Endothelial cell of umbilical vein (primary cell): ENCODE data around the gene LILRB5. TPM values are rescaled to one million over a fixed set of nuclear protein-coding genes. Genes with fewer than 3 reads are reported as not detected.

Experiments
- BruUV-seq: library from RNA; stranded (reverse); fragments of 400-500 nt; replicated peaks from 2 replicates; lab custom pipeline; 2021; lab: Mats Ljungman, UMichigan
- CTCF ChIA-PET: fragments of 300-600, 350-600 bp; sonication (Branson Sonifier 250); formaldehyde crosslinking; loops from one replicate; lab custom pipeline; 2021; ENCODE audit warnings: antibody characterized with exemption, inconsistent platforms; lab: Charles Lee
- POLR2A ChIA-PET: fragments of 300-600, 350-600 bp; sonication (Branson Sonifier 250); formaldehyde crosslinking; loops from one replicate; lab custom pipeline; 2021; ENCODE audit warnings: antibody characterized with exemption, inconsistent platforms; lab: Charles Lee
- DNase-seq: peaks from one replicate; pipeline ENCODE4 v3.0.0-alpha.2; 2011; ENCODE audit warnings: low read depth, low spot score
- FAIRE-seq: peaks from 2 replicates; lab custom pipeline; 2011; peaks lifted over from hg19 to GRCh38; lab: Jason Lieb, UNC
- H2AFZ ChIP-seq: 2 replicates; pipeline ENCODE4 v1.6.0; 2012; ENCODE audit warnings: low read depth, low read length, control low read depth, inconsistent platforms
- H3K27ac ChIP-seq: 2 replicates; pipeline ENCODE4 v1.5.1; 2011; ENCODE audit warnings: low read depth, mild to moderate bottlenecking, control low read depth, low read length, moderate library complexity; ENCODE audit not compliant: insufficient read depth
- H3K27me3 ChIP-seq, 2 experiments: 2 replicates each; pipeline versions ENCODE4 v1.6.0 to v1.6.1; 2011; ENCODE audit warnings: low read length in 2 of 2, mixed read lengths in 1 of 2; ENCODE audit not compliant: control insufficient read depth in 2 of 2, insufficient read depth in 2 of 2
- H3K36me3 ChIP-seq, 2 experiments: 2 replicates in 1 of 2; 3 replicates in 1 of 2; pipeline ENCODE4 v1.5.1; 2011; ENCODE audit warnings: low read length in 2 of 2, mild to moderate bottlenecking in 1 of 2, moderate library complexity in 1 of 2; ENCODE audit not compliant: control insufficient read depth in 2 of 2, insufficient read depth in 2 of 2; ENCODE audit errors: extremely low read depth in 1 of 2
- H3K4me1 ChIP-seq: 3 replicates; pipeline ENCODE4 v1.5.1; 2011; ENCODE audit warnings: mild to moderate bottlenecking, low read length; ENCODE audit not compliant: control insufficient read depth, insufficient read depth; ENCODE audit errors: extremely low read depth
- H3K4me2 ChIP-seq: 2 replicates; pipeline ENCODE4 v1.6.1; 2011; ENCODE audit warnings: low read length, control low read depth, mixed read lengths; ENCODE audit not compliant: insufficient read depth
- H3K4me3 ChIP-seq, 3 experiments: fragments of 200-600 bp in 1 of 3; sonication (generic), shearing (Covaris generic) in 1 of 3; replicated peaks in 1 of 3; 2 replicates each; pipeline ENCODE4 v1.5.1; 2011 to 2016; ENCODE audit warnings: control low read depth in 3 of 3, low read length in 3 of 3, mild to moderate bottlenecking in 2 of 3, inconsistent platforms in 1 of 3, low read depth in 1 of 3, moderate library complexity in 1 of 3; ENCODE audit not compliant: insufficient read depth in 1 of 3
- H3K79me2 ChIP-seq: 2 replicates; pipeline ENCODE4 v1.6.0; 2012; ENCODE audit warnings: low read length, inconsistent platforms; ENCODE audit not compliant: control insufficient read depth, insufficient read depth
- H3K9ac ChIP-seq: replicated peaks from 2 replicates; pipeline ENCODE3; 2011; ENCODE audit warnings: low read length, control low read depth; ENCODE audit not compliant: insufficient read depth; ENCODE audit errors: extremely low read depth
- H3K9me1 ChIP-seq: replicated peaks from 3 replicates; pipeline ENCODE4 v1.6.0; 2011; ENCODE audit warnings: mild to moderate bottlenecking, low read length; ENCODE audit not compliant: control insufficient read depth, insufficient read depth; ENCODE audit errors: extremely low read depth
- H3K9me3 ChIP-seq: replicated peaks from 2 replicates; pipeline ENCODE4 v1.5.1; 2012; ENCODE audit warnings: low read length, inconsistent platforms; ENCODE audit not compliant: control insufficient read depth, insufficient read depth
- H4K20me1 ChIP-seq: replicated peaks from 2 replicates; pipeline ENCODE3; 2011; ENCODE audit warnings: mild to moderate bottlenecking, low read length; ENCODE audit not compliant: control insufficient read depth, insufficient read depth; ENCODE audit errors: extremely low read depth
- EZH2 ChIP-seq: IDR thresholded peaks from 2 replicates; pipeline ENCODE4 v1.6.1; 2012; ENCODE audit warnings: borderline replicate concordance, low read depth, mild to moderate bottlenecking, moderate library complexity, low read length, inconsistent platforms; ENCODE audit not compliant: severe bottlenecking
- FOS ChIP-seq: IDR thresholded peaks from 2 replicates; pipeline ENCODE4 v1.6.1; 2011; ENCODE audit warnings: mild to moderate bottlenecking, low read length, moderate library complexity, borderline replicate concordance; ENCODE audit not compliant: insufficient read depth
- GATA2 ChIP-seq: IDR thresholded peaks from 2 replicates; pipeline ENCODE4 v1.7.0; 2011; ENCODE audit warnings: low read depth, mild to moderate bottlenecking, moderate library complexity, mixed read lengths, low read length; ENCODE audit not compliant: insufficient read length, insufficient read depth
- JUN ChIP-seq: IDR thresholded peaks from 2 replicates; pipeline ENCODE4 v1.6.1; 2011; ENCODE audit warnings: borderline replicate concordance, low read depth; ENCODE audit not compliant: insufficient read length, insufficient read depth
- MYC ChIP-seq: IDR thresholded peaks from one replicate; pipeline ENCODE4 v1.6.1; 2011; ENCODE audit warnings: mild to moderate bottlenecking, low read depth, low read length
- POLR2A ChIP-seq: IDR thresholded peaks from 2 replicates; pipeline ENCODE4 v1.6.1; 2012; ENCODE audit warnings: low read depth, mild to moderate bottlenecking, control low read depth, low read length
- POLR2AphosphoS5 ChIP-seq: IDR thresholded peaks from 2 replicates; pipeline ENCODE4 v1.6.1; 2012; ENCODE audit warnings: low read depth, mild to moderate bottlenecking, control low read depth, low read length, moderate library complexity; ENCODE audit not compliant: insufficient read depth
- dilution Hi-C: fragments of 300-500 bp; cut with MboI; formaldehyde crosslinking; loops from one replicate; pipeline ENCODE4 v1.15.0; 2019; ENCODE audit warnings: low sequenced_read_pairs; ENCODE audit not compliant: extremely low pct_ligation_motif_present
- intact Hi-C: fragments of 100-400 bp; cut with micrococcal nuclease; formaldehyde crosslinking; loops from one replicate; pipeline ENCODE4 v1.10.0; 2022
- polyA plus RNA-seq, 4 experiments: library from polyadenylated mRNA; depleted of rRNA in 3 of 4; stranded (reverse) in 3 of 4; unstranded in 1 of 4; fragments of >200 nt; gene quantifications; 2 replicates each; pipeline versions ENCODE4 v1.2.1 to v1.2.3, GENCODE V29; 2011 to 2012; ENCODE audit warnings: missing spikeins in 1 of 4
- total RNA-seq: library from RNA; stranded (reverse); gene quantifications from 2 replicates; pipeline ENCODE4 v1.2.3, GENCODE V29; 2021
- TF ChIP-seq, protein P1 (sequence below): IDR thresholded peaks from 2 replicates; pipeline ENCODE4 v1.6.1; 2011; ENCODE audit not compliant: insufficient read depth, insufficient read length
- TF ChIP-seq, protein P2 (sequence below), 2 donors: IDR thresholded peaks; 1 replicate in 1 of 2; 2 replicates in 1 of 2; pipeline ENCODE4 v1.5.1; 2011; ENCODE audit warnings: low read length in 2 of 2, mild to moderate bottlenecking in 2 of 2, moderate library complexity in 2 of 2, control low read depth in 1 of 2, inconsistent platforms in 1 of 2, low read depth in 1 of 2; ENCODE audit not compliant: insufficient read depth in 1 of 2; ENCODE audit errors: extremely low read depth in 1 of 2

The LILRB5 gene
- total and polyA plus RNA-seq, 2 donors (not counting 3 experiments of a cell fraction or from before 2014, with no cell fraction given), result not detected

- no TSS peak for BruUV-seq
- H2AFZ ChIP-seq, result no peak overlapping the region
- ChIA-PET POLR2A (no interaction called here), CTCF (no interaction called here)
- no peak overlapping the region for H3K27ac ChIP-seq
- DNase-seq (no peak), FAIRE-seq (no peak)
- intact Hi-C loops, result no loop called here
- H4K20me1 ChIP-seq, result no peaks in the 10 kb centered on the region
- no peak overlapping the region for H3K9ac ChIP-seq
- no peaks in the 10 kb centered on the region for H3K9me1 ChIP-seq
- no peak overlapping the region for H3K4me3 ChIP-seq
- dilution Hi-C loops, result no loop called here
- no peaks in the 10 kb centered on the region for H3K9me3 ChIP-seq
- no peaks in the 10 kb centered on the region for H3K4me1 ChIP-seq
- H3K79me2 ChIP-seq, result no peaks in the 10 kb centered on the region
- peaks cover 0 to 3% of the 10 kb centered on the region in 2 experiments for H3K27me3 ChIP-seq
- H3K36me3 ChIP-seq, result no peaks in the 10 kb centered on the region
- no peak overlapping the region for H3K4me2 ChIP-seq
- TF ChIP-seq MYC, result no peak
- TF ChIP-seq POLR2AphosphoS5, result no peak
These were observed 5.0 kb upstream of the LILRB5 start for GRCh38 chr19:54262066-54262465.

- Histone ChIP-seq H3K9ac (no peak overlapping the region), H3K36me3 (no peaks in the 10 kb centered on the region), H2AFZ (no peak overlapping the region), H3K4me3 (no peak overlapping the region), H3K27me3 (peaks cover 0 to 3% of the 10 kb centered on the region in 2 experiments), H3K79me2 (no peaks in the 10 kb centered on the region), H3K27ac (no peak overlapping the region), H3K9me1 (no peaks in the 10 kb centered on the region), H3K4me1 (no peaks in the 10 kb centered on the region), H3K4me2 (no peak overlapping the region), H4K20me1 (no peaks in the 10 kb centered on the region), H3K9me3 (no peaks in the 10 kb centered on the region)
- intact Hi-C loops, result no loop called here
- dilution Hi-C loops, result no loop called here
- FAIRE-seq (no peak), DNase-seq (no peak)
- ChIA-PET POLR2A (interaction anchor here (0.6 to 1.4 kb wide), 2 partner anchors 10 to 34 kb away, joined by 3 to 5 read pairs; no protein-coding TSS in a partner anchor), CTCF (interaction anchor here (0.5 to 2.8 kb wide), 3 partner anchors 10 to 167 kb away, joined by 3 to 33 read pairs (median 3); no protein-coding TSS in a partner anchor)
- TF ChIP-seq, protein P1, sequence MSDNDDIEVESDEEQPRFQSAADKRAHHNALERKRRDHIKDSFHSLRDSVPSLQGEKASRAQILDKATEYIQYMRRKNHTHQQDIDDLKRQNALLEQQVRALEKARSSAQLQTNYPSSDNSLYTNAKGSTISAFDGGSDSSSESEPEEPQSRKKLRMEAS, result no peak
- TF ChIP-seq MYC (no peak), EZH2 (no peak), JUN (no peak), FOS (no peak), POLR2A (no peak), GATA2 (no peak), POLR2AphosphoS5 (no peak)
- TF ChIP-seq, protein P2, sequence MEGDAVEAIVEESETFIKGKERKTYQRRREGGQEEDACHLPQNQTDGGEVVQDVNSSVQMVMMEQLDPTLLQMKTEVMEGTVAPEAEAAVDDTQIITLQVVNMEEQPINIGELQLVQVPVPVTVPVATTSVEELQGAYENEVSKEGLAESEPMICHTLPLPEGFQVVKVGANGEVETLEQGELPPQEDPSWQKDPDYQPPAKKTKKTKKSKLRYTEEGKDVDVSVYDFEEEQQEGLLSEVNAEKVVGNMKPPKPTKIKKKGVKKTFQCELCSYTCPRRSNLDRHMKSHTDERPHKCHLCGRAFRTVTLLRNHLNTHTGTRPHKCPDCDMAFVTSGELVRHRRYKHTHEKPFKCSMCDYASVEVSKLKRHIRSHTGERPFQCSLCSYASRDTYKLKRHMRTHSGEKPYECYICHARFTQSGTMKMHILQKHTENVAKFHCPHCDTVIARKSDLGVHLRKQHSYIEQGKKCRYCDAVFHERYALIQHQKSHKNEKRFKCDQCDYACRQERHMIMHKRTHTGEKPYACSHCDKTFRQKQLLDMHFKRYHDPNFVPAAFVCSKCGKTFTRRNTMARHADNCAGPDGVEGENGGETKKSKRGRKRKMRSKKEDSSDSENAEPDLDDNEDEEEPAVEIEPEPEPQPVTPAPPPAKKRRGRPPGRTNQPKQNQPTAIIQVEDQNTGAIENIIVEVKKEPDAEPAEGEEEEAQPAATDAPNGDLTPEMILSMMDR (IDR thresholded peaks at IDR 0.05; ENCODE audit: extremely low read depth in 1 of 2, insufficient read depth in 1 of 2, low read depth in 1 of 2, low read length in 2 of 2), result no peak
- no TSS peak for BruUV-seq
These were observed 590 bp downstream of the LILRB5 start for GRCh38 chr19:54256250-54257115.
